NCI-H345 (cell line): Measurements from ENCODE around the gene NFKB2.

Experiments used
- DNase-seq: peaks from one replicate; lab custom pipeline; 2025; lab: John Stamatoyannopoulos, UW

The NFKB2 gene

DNA sequence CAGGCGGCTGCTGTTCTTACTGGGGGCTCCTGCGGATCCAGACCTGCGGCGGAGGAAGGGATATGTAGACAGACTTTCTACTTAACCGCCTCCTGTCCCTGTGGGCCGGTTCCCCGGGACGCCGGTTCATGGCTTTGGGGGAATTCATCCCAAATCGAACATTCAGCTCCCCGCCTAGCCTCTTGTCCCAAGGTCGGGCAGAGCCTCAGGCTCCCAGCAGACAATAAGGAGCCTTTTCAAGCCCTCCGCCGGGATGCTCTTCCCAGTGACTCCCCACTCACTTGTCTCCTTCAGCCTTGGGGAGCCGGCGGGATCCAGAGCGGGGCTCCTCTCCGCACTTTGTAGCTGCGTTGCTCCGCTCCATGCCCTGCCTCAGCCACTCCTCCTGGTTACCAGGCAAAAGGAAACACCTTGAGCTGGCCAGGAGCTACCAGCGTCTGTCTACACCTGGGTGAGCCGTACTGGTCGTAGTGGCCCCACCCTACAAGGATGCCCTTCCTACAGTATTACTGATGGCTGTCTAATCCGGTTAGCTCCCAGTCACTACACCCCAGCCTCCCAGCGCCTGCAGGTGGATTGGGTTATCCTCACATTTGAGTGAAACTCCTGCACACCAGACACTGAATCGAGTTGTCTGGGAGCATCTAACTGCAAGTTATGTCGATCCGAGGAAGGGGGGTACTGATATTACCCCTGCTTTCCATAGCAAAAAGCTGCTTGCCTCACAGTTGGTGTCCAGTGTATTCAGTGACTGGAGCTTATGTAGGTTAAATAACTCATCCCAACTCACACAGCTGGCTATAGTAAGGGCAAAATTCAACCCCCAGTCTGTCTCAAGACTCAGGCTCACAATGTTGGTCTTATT, 55.8 kb downstream of the NFKB2 start, which contains the start of gene C10orf95:
Gene C10orf95, minus strand, starts transcription at position 439 of the 865 bp plus-strand sequence. CDS start 450 bp downstream, outside the sequence.
- peak; percentile 11 for DNase-seq
